AG10803 (cell line): ENCODE results near the gene CTNNAL1.

ENCODE experiments used
- DNase-seq: peaks from one replicate; pipeline ENCODE4 v3.0.0; 2010; ENCODE audit warnings: low read depth
- H3K4me3 ChIP-seq: 2 replicates; pipeline ENCODE4 v1.5.1; 2011; ENCODE audit warnings: mild to moderate bottlenecking, low read length, control low read depth
- TF ChIP-seq, protein P1 (sequence below): conservative IDR thresholded peaks from 2 replicates; pipeline ENCODE4 v1.5.1; 2011; ENCODE audit warnings: mild to moderate bottlenecking, low read length, control low read depth, inconsistent platforms

Gene CTNNAL1

DNA sequence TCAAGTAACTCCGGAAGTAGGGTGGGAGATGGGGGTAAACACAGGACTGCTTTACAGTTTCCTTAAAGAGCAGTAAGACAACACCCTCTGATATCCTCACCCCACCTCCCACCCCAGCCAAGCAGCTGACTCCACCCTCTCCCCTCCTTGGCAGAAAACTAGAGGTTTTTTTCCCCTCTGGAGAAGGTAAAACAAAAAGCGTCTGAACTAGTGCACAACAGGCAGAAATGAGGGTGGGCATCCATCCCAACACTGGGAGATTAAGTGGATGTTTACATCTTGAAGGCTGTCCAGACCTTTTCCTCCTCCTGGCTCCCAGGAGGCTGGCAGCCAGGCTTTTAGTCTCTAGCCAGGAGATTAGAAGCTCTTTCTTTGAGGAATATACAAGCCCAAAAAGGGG lies 13.9 kb upstream of the CTNNAL1 start:
- TF ChIP-seq, protein P1, sequence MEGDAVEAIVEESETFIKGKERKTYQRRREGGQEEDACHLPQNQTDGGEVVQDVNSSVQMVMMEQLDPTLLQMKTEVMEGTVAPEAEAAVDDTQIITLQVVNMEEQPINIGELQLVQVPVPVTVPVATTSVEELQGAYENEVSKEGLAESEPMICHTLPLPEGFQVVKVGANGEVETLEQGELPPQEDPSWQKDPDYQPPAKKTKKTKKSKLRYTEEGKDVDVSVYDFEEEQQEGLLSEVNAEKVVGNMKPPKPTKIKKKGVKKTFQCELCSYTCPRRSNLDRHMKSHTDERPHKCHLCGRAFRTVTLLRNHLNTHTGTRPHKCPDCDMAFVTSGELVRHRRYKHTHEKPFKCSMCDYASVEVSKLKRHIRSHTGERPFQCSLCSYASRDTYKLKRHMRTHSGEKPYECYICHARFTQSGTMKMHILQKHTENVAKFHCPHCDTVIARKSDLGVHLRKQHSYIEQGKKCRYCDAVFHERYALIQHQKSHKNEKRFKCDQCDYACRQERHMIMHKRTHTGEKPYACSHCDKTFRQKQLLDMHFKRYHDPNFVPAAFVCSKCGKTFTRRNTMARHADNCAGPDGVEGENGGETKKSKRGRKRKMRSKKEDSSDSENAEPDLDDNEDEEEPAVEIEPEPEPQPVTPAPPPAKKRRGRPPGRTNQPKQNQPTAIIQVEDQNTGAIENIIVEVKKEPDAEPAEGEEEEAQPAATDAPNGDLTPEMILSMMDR, result no peak
- DNase-seq, result no peak
- no peak overlapping the region for H3K4me3 ChIP-seq

DNA sequence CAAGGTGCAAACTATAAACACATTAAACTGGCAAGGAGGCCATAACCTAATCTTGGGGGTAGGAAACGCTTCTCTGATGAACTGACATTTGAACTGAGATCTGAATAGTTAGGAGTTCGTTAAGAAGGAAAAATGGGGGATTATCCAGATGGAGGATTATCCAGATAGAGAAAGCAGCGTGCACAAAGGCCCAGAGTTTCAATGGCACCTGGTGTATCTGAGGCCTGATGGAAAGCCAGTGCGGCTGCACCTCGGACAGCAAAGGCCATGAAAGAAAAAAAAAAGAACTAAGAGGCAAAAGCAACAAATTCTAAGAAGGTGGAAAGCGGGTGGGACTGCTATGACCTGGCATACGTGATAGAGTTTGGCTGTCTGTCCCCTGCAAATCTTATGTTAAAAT lies 13.0 kb upstream of the CTNNAL1 start:
- TF ChIP-seq, protein P1, result no peak
- DNase-seq, result no peak
- no peak overlapping the region for H3K4me3 ChIP-seq

DNA sequence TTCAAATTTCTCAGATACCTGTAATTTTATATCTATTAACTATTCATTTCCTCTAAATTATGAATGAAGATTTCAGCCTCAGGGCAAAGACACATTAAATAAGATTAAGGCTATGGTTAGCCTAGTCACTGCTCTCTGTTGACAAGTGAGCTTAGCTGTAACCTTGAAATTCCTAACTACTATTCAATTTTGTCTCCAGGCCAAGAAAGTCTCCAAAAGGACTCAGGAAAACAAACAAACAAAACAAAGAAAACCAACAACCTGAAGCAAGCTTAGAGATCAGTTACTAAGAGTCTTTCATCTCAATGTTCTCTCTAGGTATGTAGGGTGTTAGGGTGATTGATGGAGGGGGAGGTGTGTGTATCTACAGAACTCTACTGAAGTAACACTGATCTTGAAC lies 9.6 kb upstream of the CTNNAL1 start:
- H3K4me3 ChIP-seq, result no peak overlapping the region
- DNase-seq, result no peak
- TF ChIP-seq, protein P1, result no peak

DNA sequence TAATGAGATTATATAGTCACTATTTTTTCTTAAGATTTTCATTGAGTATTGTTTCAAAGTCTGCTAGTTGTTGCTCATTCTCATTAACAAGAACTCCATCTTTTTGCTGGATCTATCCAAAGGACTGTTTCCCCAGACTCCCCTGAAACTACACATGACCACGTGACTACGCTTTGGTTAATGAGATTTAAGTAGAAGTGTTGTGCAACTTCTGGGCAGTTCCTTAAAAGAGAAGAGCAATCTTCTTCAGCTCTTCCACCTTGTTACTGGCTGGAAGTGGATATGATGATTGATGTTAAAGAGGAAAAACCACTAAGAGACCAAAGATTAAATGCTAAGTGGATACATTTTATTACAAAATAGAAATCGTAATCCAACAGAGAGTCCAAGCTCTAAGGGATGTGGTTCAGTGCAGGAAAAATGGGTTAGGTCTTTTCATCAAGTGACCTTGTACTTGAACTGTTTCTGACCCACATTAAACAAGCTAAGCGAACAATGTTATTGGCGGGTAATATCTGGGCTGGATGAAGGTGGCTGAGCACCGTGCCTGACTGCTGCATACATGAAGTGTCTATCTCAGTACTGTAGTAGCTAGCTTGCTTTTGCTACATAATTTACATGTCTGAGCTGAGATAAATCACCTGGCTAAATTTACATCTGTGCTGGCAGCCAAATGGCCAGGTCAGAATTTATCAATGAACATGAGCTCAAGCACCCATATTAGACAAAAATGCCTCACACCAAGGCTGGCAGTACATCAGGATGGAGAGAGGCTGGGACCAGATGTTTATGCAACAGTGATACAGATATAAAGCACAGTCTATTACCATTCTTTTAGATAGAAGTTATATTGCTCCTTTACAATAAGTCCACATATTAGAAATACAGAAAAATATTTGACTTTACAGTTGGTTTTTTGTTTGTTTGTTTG lies 7.5 kb upstream of the CTNNAL1 start:
- H3K4me3 ChIP-seq, result no peak overlapping the region
- DNase-seq, result no peak
- TF ChIP-seq, protein P1, result no peak

DNA sequence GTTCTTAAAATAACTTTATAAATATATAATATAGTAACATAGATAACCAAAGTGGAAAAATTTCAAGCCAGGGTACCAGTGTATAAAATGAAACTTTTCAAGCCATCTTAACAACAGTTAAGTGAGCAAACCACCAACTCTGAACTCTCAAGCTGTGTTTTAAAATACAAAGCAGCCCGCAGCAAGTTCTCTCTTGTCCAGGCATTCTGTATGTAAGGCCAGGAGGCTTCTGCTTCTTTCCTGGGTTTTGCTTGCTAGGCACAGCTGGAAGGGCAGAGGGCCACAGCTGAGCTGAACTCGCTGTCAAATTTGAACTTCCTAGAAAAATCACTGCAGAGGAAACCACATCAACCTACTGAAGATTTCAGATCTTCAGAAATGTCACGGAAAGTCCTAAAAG lies 6.8 kb upstream of the CTNNAL1 start:
- H3K4me3 ChIP-seq, result no peak overlapping the region
- no peak for DNase-seq
- TF ChIP-seq, protein P1, result no peak

DNA sequence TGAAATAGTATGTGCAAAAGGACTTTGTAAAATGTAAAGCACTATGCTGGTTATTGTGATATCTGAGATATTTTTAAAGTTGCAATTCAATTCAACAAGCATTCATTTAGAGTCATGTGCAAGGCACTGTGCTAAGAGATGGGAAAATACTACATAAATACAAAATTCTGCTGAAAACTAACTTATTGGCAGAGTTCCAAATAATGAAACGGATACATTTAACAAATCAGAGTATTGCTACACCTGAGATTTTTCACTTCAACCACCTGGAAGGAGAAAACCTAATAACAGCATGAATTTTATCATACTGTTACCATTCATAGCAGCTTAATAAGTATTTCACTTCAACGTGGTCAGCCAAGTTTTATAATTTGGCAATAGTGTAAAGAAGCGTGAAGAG lies 6.1 kb upstream of the CTNNAL1 start:
- TF ChIP-seq, protein P1, result no peak
- H3K4me3 ChIP-seq, result no peak overlapping the region
- DNase-seq, result no peak

DNA sequence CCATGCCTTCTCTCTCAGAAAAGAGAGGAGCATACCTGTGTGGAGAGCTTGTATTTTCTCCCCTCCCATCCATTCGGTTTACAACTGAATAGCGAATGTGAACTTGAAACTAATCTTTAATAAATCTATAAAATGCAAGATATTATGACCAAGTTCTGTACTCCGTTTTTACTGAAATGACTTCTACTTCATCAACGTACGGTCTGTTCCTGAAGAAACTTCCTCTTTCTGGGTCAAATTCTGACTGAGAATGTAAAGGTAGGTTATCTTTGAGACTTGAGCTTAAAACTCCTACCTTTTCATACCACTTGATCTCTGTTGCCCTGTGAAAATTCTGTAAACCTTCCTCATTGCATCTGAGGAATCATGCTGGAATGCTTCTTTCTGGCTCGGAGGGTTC lies 4.2 kb upstream of the CTNNAL1 start:
- H3K4me3 ChIP-seq, result no peak overlapping the region
- TF ChIP-seq, protein P1, result no peak
- no peak for DNase-seq
